ENCODE data around the gene PCSK5. TPM values are rescaled to one million over a fixed set of nuclear protein-coding genes. Genes with fewer than 3 reads are reported as not detected.
"Not testable (repeated sequence)": the region's sequence is repeated elsewhere in the genome, so short reads cannot be mapped to it uniquely, and the experiment has no call there.

Gene PCSK5
- total RNA-seq, 1 donor: 3.0 TPM

DNA sequence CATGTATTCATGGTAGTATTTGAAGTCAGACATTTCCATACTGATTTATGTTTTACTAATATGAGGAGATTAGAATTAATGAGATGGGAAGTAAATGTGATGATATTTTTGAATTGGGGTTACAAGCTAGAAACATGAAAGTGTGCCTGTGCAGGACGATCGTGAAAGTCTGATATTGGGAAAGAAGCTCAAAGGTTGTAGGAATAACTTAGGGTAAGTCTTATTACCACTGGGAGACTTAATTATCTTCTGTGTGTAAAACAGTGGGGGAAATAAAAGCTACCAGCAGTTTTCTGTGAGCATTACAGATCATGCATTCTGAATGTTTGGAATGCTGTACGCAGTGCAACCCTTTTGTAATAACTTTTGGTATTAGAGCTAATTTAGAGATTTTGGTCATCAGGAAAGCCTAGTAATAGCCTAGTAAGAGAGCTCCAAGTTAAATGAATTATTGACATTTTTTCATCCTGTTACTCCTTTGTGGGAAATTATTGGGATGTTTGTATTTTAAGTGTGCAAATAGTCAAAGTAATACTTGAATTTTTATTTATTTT is 153.9 kb downstream of the PCSK5 start:
- no peak for DNase-seq (ENCODE audit: low read depth in 2 of 3, low spot score in 2 of 3)

DNA sequence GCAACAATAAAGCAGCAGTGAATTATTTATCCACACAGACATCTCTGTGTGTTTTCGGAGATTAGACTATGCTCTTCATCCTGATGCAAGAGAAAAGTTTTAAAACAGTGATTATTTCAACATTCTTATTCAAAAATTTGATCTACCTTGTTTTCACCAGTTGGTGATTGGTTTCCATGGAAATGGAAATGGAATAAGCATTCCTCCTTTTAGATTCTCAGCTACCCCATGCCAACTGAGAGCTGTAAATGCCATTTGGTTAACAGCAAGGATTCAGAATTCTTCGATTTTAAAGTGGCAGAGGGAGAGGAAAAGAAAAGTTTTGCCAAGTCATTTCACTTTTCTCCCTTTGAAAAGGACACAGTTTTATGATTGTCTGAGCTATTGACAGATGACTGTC is 154.7 kb downstream of the PCSK5 start:
- no peak for DNase-seq (ENCODE audit: low read depth in 2 of 3, low spot score in 2 of 3)

DNA sequence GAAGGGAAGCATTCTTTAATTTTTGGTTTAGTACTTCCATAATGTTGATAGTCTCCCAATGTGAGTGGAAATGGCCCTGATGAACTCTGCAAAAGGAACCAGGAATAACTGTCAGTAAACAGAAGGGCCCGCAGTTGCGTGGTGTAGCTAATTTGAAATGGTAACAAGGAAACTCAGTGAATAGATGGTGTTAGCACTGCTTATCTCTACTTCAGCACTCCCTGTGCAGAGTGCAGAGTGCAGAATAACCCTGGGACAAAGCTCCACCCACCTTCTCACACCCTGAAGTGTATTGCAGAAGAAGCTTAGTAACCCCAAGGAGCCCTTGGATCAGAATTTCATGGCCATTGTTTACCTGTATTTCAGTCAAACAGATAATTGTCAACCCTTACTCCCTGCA is 158.9 kb downstream of the PCSK5 start:
- DNase-seq (ENCODE audit: low read depth in 2 of 3, low spot score in 2 of 3): no peak

DNA sequence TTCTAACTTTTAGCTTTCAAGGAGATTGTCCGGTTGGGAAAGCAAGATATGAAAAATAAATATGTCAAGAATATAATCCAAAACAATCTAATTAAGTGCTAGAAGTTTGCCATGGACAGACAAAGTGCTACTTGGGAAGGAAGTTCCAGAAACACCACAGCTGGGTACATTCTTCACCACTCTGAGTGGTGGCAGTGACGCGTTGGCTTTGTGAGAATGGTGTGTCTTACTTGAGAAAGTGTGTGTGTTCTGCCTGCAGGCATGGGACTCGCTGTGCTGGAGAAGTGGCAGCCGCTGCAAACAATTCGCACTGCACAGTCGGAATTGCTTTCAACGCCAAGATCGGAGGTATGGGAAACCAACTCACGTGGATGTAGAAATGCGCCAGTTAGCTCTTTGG is 177.2 kb downstream of the PCSK5 start:
- DNase-seq (ENCODE audit: low read depth in 2 of 3, low spot score in 2 of 3): no peak

DNA sequence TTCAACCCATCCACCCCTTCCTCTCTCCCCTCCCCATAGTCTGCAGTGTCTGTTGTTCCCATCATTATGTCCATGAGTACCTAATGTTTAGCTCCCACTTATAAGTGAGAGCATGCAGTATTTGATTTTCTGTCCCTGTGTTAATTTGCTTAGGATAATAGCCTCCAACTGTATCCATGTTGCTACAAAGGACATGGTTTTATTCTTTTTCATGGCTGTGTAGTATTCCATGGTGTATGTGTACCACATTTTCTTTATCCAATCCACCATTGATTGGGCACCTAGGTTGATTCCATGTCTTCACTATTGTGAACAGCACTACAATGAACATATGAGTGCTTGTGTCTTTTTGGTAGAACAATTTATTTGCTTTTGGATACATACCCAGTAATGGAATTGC is 187.1 kb downstream of the PCSK5 start:
- DNase-seq (ENCODE audit: low read depth in 2 of 3, low spot score in 2 of 3): no peak

DNA sequence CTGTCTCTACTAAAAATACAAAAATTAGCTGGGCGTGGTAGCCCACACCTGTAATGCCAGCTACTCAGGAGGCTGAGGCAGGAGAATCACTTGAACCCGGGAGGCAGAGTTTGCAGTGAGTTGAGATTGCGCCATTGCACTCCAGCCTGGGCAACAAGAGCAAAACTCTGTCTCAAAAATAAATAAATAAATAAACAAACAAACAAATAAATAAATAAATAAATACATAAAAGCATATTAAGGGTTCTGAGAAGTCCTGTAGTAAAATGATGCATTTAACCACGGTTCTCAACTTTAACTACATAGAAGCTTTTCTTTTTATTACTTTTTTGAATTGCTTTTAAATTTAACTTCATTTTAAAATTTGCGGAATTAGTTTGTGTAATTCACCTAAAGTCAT is 190.8 kb downstream of the PCSK5 start:
- DNase-seq (ENCODE audit: low read depth in 2 of 3, low spot score in 2 of 3): not testable (repeated sequence)

DNA sequence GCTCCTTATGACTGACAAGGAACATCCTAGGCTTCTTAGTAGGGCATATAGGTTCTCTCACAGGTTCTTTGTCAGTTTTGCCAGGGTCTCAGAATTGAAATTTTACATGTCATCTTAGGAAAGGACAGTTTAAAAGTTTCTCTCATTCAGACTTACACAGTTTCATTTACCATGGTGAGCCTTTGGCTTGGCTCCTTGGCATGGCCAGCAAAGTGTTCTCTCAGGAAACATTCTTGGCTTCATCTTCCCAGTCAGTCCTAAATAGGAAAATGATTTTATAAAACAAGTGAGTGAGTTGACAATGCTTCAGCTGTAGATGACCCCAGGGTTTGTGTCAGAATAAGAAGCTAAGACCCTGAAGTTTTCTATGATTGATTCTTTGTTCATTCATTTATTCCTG is 191.6 kb downstream of the PCSK5 start:
- DNase-seq (ENCODE audit: low read depth in 2 of 3, low spot score in 2 of 3): no peak

DNA sequence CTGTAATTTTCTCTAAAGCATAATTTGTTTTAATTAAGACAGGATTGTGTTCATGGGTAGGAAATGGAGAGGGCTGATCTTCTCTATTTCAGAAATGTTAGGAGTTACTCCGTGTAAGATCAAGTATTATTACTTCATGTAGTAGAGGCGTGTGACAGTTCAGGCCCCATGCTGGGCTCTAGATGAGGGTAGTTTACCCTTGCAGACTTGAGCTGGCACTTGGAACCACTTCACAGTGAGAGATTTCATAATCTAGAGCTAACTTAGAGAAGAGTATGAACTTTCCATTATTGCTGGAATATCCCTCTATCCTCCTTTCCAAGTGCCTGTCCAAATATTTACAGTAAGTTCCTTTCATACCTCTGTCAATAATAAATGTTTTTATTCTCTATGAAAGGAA is 195.1 kb downstream of the PCSK5 start:
- no peak for DNase-seq (ENCODE audit: low read depth in 2 of 3, low spot score in 2 of 3)

DNA sequence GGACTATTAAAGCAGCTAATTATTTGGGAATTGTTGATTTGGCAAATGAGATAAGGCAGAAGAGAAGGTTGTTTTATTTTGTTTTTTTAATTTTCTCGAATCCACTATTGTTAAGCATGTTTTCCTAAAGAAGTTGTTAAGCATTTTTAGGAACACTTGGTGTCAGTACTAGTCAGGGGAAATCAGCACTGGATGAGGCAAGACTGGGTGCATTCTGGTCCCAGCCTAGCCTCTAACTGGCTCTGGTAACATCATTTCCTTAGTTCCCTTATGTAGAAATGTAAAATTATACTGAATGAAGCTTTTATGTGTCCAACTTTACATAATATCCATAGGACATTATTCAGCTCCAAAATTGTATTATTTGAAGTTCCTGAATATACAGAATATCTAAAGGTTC is 196.1 kb downstream of the PCSK5 start:
- no peak for DNase-seq (ENCODE audit: low read depth in 2 of 3, low spot score in 2 of 3)

DNA sequence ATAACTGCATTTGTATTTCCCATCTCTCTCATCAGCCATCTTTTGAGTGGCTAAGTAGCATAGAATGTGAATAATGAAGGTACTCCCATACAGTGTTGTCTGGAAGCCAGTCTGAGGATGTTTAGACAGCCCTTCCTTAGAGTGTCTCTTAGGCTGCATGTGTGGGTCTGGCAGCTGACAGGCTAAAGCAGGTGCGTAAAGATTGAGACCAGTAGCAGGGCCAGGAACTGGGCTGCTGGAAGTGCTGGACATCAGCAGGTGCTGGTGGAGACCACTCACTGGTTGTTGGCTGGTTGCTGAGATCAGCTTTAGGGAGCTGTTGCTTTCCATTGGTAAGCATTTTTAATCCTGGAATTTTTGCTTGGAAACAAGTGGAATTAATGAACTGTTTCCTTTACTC is 197.5 kb downstream of the PCSK5 start:
- no peak for DNase-seq (ENCODE audit: low read depth in 2 of 3, low spot score in 2 of 3)

DNA sequence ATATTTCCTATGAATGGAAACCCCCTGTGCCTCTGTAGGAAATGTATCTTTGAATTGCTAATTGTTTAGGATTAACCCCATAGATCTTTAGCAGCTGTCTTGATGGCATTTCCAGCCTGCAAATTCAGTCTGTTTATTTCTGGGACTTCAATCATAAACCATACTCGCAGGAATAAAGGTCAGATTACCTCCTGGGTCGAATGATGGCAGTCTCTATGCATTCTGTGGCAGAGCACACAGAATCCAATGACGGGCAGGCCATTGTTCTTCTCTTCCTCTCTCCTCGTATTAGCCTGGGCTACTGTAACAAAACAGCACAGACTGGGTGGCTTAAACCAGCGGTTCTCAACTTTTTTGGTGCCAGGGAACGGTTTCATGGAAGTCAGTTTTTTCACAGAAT is 199.9 kb downstream of the PCSK5 start:
- DNase-seq (ENCODE audit: low read depth in 2 of 3, low spot score in 2 of 3): no peak

DNA sequence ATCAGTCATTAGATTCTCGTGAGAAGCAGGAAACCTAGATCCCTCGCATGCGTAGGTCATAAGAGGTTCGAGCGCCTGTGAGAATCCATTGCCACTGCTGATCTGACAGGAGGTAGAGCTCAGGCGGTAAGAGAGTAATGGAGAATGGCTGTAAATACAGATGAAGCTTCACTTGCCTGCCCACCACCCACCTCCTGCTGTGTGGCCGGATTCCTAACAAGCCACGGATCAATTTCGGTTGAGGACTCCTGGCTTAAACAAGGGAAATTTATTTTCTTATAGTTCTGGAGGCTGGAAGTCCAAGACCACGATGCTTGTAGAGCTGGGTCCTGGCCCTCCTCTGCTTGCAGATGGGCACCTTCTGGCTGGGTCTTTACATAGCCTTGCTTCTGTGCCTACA is 200.4 kb downstream of the PCSK5 start:
- DNase-seq (ENCODE audit: low read depth in 2 of 3, low spot score in 2 of 3): no peak

DNA sequence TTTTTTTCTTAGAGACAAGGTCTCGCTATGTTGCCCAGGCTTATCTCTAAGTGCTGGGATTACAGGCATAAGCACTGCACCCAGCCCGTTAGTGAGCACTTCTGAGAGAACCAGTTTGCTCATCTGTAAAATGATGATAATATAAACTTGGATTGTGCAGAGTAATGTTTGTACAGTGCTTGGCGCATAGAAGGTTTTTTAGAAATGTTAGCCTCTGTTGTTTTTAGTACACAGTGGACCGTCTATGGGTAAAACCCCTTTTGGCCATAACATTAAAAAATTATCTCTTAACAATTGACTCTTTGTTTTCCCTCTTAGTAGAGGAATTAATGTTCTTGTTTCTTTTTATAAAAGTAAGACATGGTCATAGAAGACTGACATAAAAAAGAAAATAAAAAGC is 202.1 kb downstream of the PCSK5 start:
- DNase-seq (ENCODE audit: low read depth in 2 of 3, low spot score in 2 of 3): no peak

DNA sequence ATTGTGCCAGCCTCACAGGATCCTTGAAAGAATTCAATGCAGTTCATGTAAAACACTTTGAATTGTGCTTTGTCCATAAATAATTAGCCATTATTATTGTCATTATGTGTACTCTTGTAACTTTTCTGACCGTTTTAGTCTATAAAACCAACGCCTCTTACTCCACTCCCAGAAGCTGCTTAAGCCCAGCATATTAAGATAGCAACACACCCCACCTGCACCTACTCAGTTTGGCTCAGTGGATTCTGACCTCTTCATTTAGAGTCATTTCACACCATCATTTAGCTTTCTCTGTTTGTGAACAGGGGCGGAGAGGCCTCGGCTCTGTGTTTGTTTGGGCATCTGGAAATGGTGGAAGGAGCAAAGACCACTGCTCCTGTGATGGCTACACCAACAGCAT is 205.1 kb downstream of the PCSK5 start:
- DNase-seq (ENCODE audit: low read depth in 2 of 3, low spot score in 2 of 3): no peak

DNA sequence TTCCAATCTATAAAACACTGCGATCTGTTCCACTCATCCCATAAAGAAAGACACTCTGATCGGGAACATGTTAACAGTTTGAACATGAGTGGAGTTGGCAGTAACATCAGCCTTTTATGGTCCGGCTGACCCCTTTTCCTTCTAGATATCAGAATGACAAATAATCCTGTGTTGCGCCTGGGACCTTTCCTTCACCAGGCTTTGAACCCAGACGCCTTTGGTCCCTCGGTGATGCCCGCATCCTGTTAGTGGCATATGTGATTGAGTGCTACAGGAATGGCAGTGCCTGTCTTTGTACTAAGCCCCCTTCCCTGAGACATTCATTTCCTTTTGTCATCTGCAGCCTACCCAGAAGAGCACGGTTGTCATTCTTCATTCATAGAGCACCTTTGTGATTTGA is 209.0 kb downstream of the PCSK5 start:
- DNase-seq (ENCODE audit: low read depth in 2 of 3, low spot score in 2 of 3): no peak

DNA sequence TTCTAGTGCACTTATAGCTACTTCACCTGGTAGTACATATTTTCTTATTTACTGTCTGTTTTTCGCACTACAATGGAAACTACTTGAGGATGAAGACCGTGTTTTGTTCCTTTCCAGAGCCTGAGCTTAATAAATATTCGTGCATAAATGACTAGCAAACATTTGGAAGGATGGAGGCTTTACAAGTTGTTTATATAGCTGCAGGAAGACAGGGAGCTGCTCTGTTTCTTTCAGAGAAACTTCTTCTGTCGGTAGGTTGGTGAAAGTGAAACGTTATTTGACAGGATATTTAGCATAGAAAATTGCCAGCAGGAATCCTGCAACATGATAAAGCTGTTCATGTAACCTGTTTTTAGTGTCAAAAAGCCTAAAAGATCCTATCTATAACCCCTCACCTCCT is 210.6 kb downstream of the PCSK5 start:
- DNase-seq (ENCODE audit: low read depth in 2 of 3, low spot score in 2 of 3): no peak

DNA sequence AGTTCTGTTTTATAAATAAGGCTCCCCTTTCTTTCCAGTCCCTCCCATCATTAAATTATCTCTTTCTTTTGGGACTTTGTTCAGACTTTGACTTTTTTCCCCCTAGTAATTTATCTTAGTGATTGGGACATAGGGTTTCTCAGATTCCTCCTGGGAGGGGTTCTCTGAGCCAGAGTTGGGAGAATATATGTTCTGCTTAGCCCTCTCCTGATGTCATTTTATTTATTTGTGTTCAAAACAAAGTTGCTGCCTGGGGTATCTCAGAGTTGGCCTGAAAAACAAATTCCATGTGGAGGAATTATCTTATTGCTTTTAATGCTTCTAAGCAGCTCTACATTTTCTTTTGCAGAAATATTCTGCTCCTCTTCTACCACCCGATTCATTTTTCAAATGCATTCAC is 211.0 kb downstream of the PCSK5 start:
- DNase-seq (ENCODE audit: low read depth in 2 of 3, low spot score in 2 of 3): no peak

DNA sequence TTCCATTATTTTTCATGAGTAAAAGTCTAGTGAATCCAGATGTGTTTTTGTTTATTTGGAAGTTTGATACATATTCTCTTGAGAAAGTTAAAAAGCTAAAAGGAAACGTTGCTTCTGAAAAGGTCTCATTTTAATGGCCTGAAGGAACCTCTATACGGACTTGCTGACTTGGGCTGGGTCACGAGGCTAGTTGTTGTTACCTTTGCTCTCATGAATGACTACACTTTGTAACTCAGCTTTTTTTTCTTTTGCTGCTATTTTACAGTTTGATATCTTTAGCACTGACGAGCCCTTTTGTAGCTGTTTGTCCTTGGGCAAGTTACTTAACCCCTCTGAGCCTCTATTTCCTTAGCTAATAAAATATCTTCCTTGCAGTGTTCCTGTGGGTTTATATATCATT is 211.5 kb downstream of the PCSK5 start:
- DNase-seq (ENCODE audit: low read depth in 2 of 3, low spot score in 2 of 3): no peak

DNA sequence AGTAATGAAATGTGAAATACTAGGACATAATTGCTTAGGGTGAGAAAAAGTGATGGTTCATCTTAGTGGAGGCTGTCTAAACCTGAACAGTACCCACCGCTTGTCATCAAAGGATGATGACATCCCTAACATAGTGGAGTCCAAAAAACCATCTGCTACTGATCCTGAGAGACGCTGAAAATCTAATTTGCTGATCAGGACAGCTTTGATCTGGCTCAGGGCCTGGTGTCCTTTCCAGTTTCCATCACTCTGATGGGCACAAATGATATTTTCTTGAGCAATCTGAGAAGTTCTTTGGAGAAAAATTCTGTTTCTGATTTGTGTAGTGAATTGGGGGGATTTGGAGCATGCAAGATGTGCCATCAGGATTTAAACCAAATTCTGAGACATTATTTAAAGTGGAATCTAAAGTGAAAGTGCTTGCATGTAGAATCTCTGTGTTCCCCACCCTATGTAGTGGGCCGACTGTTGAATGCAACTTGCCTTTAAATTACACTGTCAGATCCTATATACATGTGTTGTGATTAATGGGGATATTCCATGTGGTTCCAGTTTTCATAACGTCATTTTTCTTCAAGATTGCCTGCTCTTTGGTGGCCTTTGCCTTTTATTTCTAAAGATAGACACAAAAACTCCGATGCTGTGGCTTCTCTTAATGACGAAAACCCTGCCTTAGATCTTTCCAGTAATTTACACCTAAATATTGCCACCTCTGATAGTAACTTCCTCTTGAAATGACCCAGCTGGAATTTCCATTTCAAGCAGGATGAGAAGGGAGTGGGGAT is 213.2 kb downstream of the PCSK5 start:
- no peak for DNase-seq (ENCODE audit: low read depth in 2 of 3, low spot score in 2 of 3)

DNA sequence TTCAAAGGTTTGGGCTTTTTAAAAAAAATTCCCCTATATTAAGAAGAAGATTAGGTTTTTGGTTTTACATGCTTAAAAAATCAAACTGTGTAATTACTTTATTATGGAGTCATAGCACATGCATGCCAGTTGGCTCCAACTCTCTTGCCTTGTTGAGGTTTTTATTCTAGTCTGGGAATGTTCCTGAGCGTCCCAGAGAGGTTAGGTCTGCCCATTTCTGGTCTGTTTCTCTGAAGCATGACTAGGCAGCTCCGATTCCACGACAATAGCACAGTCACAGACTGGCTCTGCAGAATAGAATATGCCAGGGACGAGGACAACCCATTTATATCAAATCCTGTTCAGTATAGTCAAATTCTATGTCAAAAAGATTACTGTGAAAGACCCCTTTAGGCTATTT is 217.0 kb downstream of the PCSK5 start:
- no peak for DNase-seq (ENCODE audit: low read depth in 2 of 3, low spot score in 2 of 3)

DNA sequence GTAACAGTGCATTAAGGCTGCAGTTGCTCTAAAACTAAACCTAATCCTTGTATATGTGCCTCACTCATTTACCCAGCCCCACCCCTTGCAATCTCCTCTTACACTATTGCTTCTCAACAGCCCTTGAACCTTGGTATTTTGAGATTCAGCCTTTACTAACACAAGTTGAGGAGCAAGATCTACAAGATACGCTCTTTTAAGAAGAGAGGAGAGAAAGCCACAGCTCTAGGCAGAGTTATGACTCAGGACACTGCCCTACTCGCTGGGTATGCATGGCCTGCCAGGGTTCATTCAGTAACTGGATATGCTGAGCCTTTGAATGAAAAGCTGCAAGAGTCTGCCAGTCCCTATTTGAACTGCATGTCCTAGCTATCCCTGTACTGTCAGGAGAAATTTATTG is 219.5 kb downstream of the PCSK5 start:
- DNase-seq (ENCODE audit: low read depth in 2 of 3, low spot score in 2 of 3): no peak

DNA sequence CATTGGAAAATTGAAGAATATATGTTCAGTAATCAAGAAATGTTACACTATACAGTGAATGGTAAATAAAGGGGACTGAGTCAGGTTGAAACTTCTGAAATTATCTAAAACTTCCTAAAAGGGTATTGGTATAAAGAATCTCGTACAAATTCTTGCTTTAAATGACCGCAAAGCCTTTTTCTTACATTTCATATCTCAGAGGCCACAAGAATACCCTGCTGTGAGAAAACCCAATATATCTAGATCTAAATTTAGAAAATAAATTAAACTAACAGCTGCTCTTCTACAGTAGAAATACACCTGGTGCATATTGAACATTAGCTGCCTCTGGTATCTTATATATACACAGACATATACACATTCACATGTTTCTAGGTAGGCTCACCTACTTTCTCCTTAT is 221.7 kb downstream of the PCSK5 start:
- DNase-seq (ENCODE audit: low read depth in 2 of 3, low spot score in 2 of 3): no peak

DNA sequence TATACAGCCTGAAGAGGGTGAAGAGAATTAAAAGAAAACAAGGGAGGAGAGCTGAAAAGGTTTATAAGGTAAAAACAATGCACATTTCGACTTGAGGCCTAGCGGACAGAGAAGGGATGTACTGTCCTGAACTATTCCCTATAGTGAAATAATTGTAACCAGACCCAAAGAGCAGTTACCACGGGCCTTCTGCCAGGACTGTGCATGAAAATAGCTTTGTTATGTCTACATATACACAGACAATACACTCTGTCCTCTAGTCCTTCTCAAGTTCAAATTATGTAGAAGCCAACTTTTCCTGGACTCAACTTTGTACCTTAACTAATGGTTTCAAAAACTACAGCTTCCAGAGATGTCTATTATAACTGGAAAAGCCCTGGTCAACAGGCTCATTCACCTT is 223.7 kb downstream of the PCSK5 start:
- DNase-seq (ENCODE audit: low read depth in 2 of 3, low spot score in 2 of 3): no peak

Data from hematopoietic multipotent progenitor cell (in vitro differentiated cells).